ENCODE data around the gene CD1C.

DNA sequence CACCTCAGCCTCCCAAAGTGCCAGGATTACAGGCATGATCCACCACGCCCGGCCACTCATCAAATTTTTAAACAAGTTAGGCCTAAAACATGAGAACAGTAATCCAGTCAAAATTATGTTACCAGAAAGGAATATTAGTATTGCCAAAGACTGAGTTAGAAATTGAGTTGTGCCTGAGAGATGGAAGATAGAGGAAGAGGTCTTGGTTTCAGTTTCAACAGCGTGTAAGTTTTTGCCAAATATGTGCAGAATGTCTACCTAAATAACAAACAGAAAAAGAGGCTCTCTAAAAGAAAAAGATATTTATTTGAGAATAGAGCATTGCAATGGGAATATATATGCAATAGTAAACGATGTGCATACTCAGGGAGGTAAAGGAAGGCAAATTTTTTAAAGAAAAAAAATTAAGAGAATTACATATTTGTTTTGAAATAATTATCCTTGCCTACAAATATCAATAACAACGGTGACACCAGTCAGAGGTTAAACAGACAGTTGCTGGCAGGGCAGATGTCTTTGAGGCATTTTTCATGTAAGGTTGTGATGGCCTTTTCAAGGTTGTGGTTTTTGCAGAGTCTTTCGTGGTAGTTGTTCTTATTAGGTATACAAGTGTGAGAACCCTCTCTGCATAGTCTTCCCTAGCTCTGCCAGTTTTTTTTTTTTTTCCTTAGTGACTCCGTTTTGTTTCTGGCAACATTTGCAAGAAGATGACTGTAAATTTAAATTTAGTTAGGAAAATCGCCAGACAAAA is 43.9 kb downstream of the CD1C start:
- TF ChIP-seq FOXA1 (IDR thresholded peaks at IDR 0.05), result no peak
- TF ChIP-seq FOXK2 (IDR thresholded peaks at IDR 0.05), result no peak
- TF ChIP-seq SP1 (IDR thresholded peaks at IDR 0.05), result no peak
- no peak for TF ChIP-seq TARDBP (IDR thresholded peaks at IDR 0.05)
- no peak for TF ChIP-seq NFRKB (IDR thresholded peaks at IDR 0.05)
- no peak for TF ChIP-seq L3MBTL2 (conservative IDR thresholded peaks at IDR 0.05)
- TF ChIP-seq CTBP1 (IDR thresholded peaks at IDR 0.05; ENCODE audit: borderline replicate concordance), result no peak
- TF ChIP-seq, protein P1, sequence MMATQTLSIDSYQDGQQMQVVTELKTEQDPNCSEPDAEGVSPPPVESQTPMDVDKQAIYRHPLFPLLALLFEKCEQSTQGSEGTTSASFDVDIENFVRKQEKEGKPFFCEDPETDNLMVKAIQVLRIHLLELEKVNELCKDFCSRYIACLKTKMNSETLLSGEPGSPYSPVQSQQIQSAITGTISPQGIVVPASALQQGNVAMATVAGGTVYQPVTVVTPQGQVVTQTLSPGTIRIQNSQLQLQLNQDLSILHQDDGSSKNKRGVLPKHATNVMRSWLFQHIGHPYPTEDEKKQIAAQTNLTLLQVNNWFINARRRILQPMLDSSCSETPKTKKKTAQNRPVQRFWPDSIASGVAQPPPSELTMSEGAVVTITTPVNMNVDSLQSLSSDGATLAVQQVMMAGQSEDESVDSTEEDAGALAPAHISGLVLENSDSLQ (IDR thresholded peaks at IDR 0.05), result no peak
- TF ChIP-seq SUZ12 (IDR thresholded peaks at IDR 0.05), result no peak
- no peak for TF ChIP-seq HDGF (IDR thresholded peaks at IDR 0.05; ENCODE audit: borderline replicate concordance)
- TF ChIP-seq ELF4 (IDR thresholded peaks at IDR 0.05), result no peak
- no peak for TF ChIP-seq ZNF384 (IDR thresholded peaks at IDR 0.05)
- TF ChIP-seq ARNT (IDR thresholded peaks at IDR 0.05), result no peak
- no peak for TF ChIP-seq BHLHE40 (IDR thresholded peaks at IDR 0.05; ENCODE audit: borderline replicate concordance)

Data from HEK293T (cell line).